Thymus (tissue), 11 donors: ENCODE data around the gene EDN2. TPM values are rescaled to one million over a fixed set of nuclear protein-coding genes. Genes with fewer than 3 reads are reported as not detected.

Experiments
- DNase-seq, 9 donors: peaks; one replicate each; pipeline ENCODE4 v3.0.0-alpha.2; 2013; ENCODE audit warnings: low spot score in 9 of 9, low read depth in 6 of 9, missing footprints in 1 of 9
- H3K27ac ChIP-seq, 2 donors: one replicate each; pipeline ENCODE4 v1.5.1; 2013; ENCODE audit warnings: control low read depth in 1 of 2, low read depth in 1 of 2, low read length in 1 of 2, mild to moderate bottlenecking in 1 of 2, moderate library complexity in 1 of 2
- H3K27me3 ChIP-seq, 2 donors: one replicate each; pipeline ENCODE4 v1.5.1; 2013; ENCODE audit warnings: low read length in 1 of 2; ENCODE audit not compliant: control insufficient read depth in 2 of 2, insufficient read depth in 1 of 2
- H3K36me3 ChIP-seq, 2 donors: one replicate each; pipeline ENCODE4 v1.5.1; 2013; ENCODE audit warnings: low read length in 1 of 2, mild to moderate bottlenecking in 1 of 2, moderate library complexity in 1 of 2; ENCODE audit not compliant: control insufficient read depth in 2 of 2, insufficient read depth in 2 of 2
- H3K4me1 ChIP-seq, 2 donors: one replicate each; pipeline ENCODE4 v1.5.1; 2013; ENCODE audit warnings: low read length in 2 of 2; ENCODE audit not compliant: control insufficient read depth in 2 of 2, insufficient read depth in 2 of 2
- H3K4me3 ChIP-seq, 2 donors: one replicate each; pipeline ENCODE4 v1.5.1; 2013; ENCODE audit warnings: low read length in 2 of 2, control low read depth in 1 of 2, mild to moderate bottlenecking in 1 of 2
- H3K9me3 ChIP-seq, 2 donors: one replicate each; pipeline ENCODE4 v1.5.1; 2013; ENCODE audit warnings: low read length in 1 of 2, mild to moderate bottlenecking in 1 of 2; ENCODE audit not compliant: control insufficient read depth in 2 of 2, insufficient read depth in 1 of 2
- WGBS: extraction: QIAGEN DNeasy Blood & Tissue Kit; methylation state at CpG from one replicate; pipeline ENCODE4 v1.1.7; 2013; 5-methylcytosine and 5-hydroxymethylcytosine counted together
- polyA plus RNA-seq: library from polyadenylated mRNA; stranded (reverse); fragments of 200-250 nt; gene quantifications from one replicate; pipeline ENCODE4 v1.2.3, GENCODE V29; 2013
- total RNA-seq: library from RNA; stranded (reverse); fragments of 120-200 nt; gene quantifications from one replicate; pipeline ENCODE4 v1.2.4, GENCODE V29; 2013
- donor health status: healthy.

EDN2 gene
- total and polyA plus RNA-seq, 2 donors, result 0.14 to 1.0 TPM

DNA sequence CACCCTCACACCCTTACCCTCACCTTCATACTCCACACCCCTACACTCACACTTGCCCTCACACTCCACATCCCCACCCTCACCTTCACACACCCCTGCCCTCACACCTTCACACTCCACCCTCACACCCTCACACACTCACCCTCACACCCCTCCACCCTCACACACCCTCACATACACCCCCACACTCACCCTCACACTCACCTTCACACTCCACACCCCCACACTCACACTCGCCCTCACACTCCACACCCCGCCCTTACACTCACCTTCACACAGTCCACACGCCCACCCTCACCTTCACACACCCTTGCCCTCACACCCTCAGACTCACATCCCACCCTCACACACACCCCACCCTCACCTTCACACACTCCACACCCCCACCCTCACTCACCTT, 43.6 kb upstream of the EDN2 start:
- Histone ChIP-seq H3K9me3 (peaks cover 0 to 12% of the 10 kb centered on the region in 2 donors), H3K4me3 (no peak overlapping the region), H3K27me3 (no peaks in the 10 kb centered on the region), H3K4me1 (no peaks in the 10 kb centered on the region), H3K36me3 (peaks cover 19 to 24% of the 10 kb centered on the region in 2 donors), H3K27ac (no peak overlapping the region)
- 97% methylated on average over 3 of the region's 3 CpGs for WGBS
- no peak for DNase-seq

DNA sequence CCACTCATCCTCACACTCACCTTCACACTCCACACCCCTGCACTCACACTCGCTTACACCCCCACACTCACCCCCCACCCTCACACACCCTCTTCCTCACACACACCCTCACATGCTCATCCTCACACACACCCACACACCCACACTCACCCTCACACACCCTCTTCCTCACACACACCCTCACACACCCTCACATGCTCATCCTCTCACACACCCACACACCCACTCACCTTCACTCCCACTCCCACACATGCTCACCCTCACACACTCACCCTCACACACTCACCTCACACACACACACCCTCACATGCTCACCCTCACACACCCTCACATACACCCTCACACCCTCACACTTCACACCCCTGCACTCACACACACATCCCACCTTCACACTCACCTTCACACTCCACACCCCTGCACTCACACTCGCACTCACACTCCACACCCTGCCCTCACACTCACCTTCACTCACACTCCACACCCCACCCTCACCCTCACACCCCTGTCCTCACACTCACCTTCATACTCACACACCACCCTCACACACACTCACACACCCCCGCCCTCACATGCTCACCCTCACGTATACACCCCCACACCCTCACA, 42.6 kb upstream of the EDN2 start:
- 97% methylated on average over 4 of the region's 4 CpGs for WGBS
- H3K9me3 ChIP-seq, result peaks cover 0 to 12% of the 10 kb centered on the region in 2 donors
- H3K27me3 ChIP-seq, result no peaks in the 10 kb centered on the region
- no peaks in the 10 kb centered on the region for H3K4me1 ChIP-seq
- no peak for DNase-seq
- H3K36me3 ChIP-seq, result peaks cover 27 to 30% of the 10 kb centered on the region in 2 donors
- H3K27ac ChIP-seq, result peak overlapping the region in 1 of 2 donors; percentile 8
- no peak overlapping the region for H3K4me3 ChIP-seq

DNA sequence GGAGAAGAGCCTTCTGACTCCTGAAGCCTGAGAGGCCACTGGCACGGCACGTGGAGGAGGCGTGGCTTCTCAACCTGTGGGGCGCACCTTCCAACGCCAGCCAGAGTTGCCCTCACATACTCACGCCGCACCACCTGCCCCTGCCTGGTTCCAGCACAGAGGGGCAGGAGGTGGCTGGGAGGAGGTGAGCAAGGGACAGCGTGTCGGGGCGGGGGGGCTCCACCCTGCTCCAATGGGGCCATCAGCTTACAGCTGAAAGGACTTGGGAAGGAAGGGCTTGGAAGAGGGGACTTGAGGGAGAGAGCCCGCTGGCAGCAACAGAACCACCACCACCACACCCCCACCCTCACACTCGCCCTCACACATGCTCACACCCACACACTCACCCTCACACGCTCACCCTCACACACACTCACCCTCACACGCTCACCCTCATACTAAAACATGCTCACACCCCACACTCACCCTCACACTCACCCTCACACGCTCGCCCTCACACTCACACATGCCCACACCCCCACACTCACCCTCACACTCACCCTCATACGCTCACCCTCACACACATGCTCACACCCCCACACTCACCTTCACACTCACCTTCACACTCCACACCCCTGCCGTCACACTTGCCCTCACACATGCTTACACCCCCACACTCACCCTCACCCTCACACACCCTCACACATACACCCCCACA, 41.6 kb upstream of the EDN2 start:
- WGBS, result 93% methylated on average over 18 of the region's 18 CpGs
- no peak overlapping the region for H3K27ac ChIP-seq
- no peak for DNase-seq
- H3K4me1 ChIP-seq, result no peaks in the 10 kb centered on the region
- H3K4me3 ChIP-seq, result no peak overlapping the region
- no peaks in the 10 kb centered on the region for H3K27me3 ChIP-seq
- H3K9me3 ChIP-seq, result peaks cover 0 to 12% of the 10 kb centered on the region in 2 donors
- peaks cover 36 to 40% of the 10 kb centered on the region in 2 donors for H3K36me3 ChIP-seq

DNA sequence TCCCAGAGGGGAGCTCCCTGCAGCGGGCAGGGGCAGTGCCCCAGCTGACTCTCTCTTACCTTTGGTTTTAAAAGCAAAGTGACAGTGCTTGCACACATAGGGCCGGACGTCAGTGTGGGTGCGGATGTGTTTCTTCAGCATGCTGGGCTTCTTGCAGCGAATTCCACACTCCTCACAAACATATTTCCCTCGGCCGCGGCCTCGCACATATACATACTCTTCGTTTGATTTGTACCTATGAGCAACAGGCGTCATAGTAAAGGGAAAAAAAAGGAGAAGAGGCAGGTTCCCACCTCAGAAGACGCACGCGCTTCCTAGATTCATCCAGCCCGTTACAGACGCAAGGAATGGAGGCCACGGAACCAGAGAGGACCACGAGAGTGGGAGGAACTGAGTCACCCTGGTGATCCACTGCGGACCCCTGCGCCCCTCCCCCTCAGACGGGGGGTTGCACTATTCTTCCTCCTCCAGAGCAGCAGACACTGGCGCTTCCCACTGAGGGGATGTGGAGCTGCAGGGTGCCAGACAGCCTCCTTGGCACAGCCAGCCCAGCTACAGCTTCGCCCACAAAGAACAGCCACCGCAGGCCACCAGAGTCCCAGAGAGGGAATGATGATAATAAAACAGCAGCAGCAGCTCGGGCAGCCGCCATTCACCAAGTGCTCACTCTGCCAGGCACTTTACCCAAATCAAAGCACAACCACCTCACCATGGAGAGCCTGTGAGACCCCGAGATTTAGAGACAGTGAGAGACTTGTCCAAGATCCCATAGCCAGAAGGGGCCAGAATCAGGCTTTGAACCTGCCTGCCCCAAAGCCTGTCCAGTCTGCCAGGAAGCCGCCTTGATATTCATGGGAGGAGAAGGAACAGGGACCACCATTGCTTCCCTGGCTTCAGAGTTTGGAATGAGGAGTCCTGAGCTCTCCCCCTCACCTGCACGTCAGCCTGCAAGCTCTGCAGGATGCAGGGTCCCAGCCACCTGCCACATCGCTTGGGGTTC, 40.5 kb upstream of the EDN2 start:
- WGBS, result 98% methylated on average over 30 of the region's 30 CpGs
- no peak for DNase-seq
- peaks cover 0 to 4% of the 10 kb centered on the region in 2 donors for H3K9me3 ChIP-seq
- no peaks in the 10 kb centered on the region for H3K27me3 ChIP-seq
- peaks cover 44 to 50% of the 10 kb centered on the region in 2 donors for H3K36me3 ChIP-seq
- H3K4me3 ChIP-seq, result no peak overlapping the region
- H3K4me1 ChIP-seq, result no peaks in the 10 kb centered on the region
- no peak overlapping the region for H3K27ac ChIP-seq

DNA sequence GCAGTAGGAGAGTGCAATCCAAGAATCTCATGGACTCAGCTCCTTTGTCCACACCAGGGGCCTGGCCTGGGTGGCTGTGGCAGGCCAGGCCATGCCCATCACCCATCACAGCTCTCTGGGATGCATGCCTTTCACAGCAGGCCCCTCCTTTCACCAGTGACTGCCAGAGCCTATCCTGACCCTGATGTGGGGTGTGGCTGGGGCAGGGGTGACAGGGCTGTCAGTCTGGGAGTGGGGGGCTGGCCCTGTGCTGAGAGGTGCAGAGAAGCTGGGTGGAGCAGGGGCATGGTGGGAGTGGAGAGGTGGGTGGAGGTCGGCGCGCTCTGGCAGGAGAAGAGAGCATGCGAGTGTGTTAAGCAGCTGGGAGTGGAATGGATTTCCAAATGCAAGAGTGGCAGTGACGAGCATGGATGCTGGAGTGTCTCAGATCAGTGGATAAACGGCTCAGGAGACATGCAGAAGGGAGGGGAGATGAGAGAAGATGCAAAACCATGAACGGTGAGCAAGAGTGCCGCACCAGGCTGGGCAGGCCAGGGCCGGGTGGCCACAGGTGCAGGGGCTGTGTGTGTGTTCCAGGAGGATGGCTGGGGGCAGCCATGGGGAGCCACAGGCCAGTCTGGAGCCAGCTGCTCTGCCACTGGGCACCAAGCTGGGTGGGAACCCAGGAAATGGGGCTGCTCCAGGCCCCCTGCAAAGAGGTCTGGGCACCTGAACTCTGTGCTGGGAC, 39.6 kb upstream of the EDN2 start:
- Histone ChIP-seq H3K4me1 (no peaks in the 10 kb centered on the region), H3K27ac (no peak overlapping the region), H3K4me3 (no peak overlapping the region), H3K36me3 (peaks cover 41 to 58% of the 10 kb centered on the region in 2 donors), H3K9me3 (peaks cover 0 to 4% of the 10 kb centered on the region in 2 donors), H3K27me3 (no peaks in the 10 kb centered on the region)
- WGBS, result 93% methylated on average over 9 of the region's 9 CpGs
- DNase-seq, result no peak

DNA sequence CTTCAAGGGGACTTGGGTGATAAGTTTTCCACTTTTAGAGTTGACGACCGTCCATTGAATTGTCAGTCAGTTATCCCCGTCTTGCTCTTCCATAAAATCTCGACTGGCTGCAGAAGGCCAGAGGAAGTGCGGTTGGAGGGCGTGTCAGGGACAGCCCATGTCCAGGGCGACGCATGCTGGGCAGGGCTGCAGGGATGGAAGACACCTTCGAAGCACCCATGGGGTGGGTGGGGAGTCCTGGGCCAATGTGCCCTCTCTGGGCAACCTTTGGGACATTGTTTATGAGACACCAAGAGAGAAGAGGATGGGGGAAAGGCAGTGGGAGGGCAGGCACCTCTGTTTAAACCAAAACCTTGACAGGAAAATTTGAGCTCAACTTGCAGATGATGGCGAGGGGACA, 38.6 kb upstream of the EDN2 start:
- 89% methylated on average over 10 of the region's 10 CpGs for WGBS
- no peaks in the 10 kb centered on the region for H3K27me3 ChIP-seq
- DNase-seq, result no peak
- H3K27ac ChIP-seq, result no peak overlapping the region
- peaks cover 0 to 4% of the 10 kb centered on the region in 2 donors for H3K9me3 ChIP-seq
- H3K4me3 ChIP-seq, result no peak overlapping the region
- H3K36me3 ChIP-seq, result peaks cover 46 to 58% of the 10 kb centered on the region in 2 donors
- H3K4me1 ChIP-seq, result no peaks in the 10 kb centered on the region

DNA sequence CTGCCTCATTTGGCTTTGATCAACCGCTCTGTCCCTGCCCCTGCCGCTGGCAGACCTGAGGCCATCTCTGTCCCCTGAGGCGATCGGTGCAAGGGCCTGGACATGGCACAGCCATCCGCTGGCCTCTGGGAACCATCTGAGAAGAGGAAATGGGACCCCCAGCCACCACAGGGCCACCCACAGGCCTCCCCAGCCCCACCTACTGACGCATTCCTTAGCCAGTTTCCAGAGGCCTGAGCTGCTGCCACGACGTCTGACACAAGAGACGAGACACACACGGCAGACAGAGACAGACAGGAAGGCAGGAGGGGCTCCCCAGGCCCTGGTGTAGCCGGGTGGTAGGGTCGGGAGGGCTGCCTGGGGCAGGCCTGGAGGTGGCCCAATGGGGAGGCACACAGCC, 37.3 kb upstream of the EDN2 start:
- DNase-seq, result no peak
- Histone ChIP-seq H3K36me3 (peaks cover 52 to 66% of the 10 kb centered on the region in 2 donors), H3K4me3 (no peak overlapping the region), H3K27ac (no peak overlapping the region), H3K4me1 (no peaks in the 10 kb centered on the region), H3K9me3 (peaks cover 0 to 4% of the 10 kb centered on the region in 2 donors), H3K27me3 (no peaks in the 10 kb centered on the region)
- 95% methylated on average over 12 of the region's 12 CpGs for WGBS

DNA sequence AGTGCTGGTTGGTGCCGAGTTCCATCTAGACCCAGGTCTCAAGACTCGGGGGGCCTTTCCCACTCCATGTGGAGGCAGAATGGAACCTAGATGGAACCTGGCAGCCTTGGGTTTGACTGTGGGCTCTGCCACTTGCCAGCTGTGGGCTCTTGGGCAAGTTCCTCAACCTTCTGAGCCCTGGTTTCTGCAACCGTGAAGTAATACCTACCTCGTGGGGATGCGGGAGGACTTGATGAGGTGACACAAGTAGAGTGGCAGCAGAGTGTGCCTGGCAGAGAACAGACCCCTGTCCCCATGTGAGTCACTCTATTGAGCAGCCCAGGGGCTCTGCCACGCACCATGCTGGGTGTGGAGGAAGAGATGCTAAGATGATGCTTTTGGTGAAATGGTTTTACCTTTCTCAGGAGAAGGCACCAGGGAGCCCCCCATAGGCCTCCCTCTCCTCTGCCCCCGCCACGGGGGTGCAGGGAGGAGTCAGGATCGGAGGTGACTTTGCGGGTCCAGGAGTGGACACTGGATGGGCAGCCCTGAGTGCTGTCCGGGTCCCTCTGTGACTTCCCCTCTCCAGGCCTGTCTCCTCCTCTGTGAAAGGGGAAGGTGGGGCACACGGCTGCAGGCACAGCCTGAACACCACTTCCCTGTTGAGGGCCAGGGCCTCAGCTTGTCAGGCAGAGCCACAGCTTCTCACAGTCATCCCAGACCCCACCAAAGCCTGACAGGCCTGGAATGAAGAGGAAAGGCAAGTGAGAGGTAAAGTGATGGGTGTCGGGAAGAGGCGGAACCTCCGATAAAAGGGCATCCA, 36.7 kb upstream of the EDN2 start:
- DNase-seq, result no peak
- peaks cover 0 to 4% of the 10 kb centered on the region in 2 donors for H3K9me3 ChIP-seq
- H3K36me3 ChIP-seq, result peaks cover 52 to 67% of the 10 kb centered on the region in 2 donors
- no peak overlapping the region for H3K4me3 ChIP-seq
- no peak overlapping the region for H3K27ac ChIP-seq
- H3K4me1 ChIP-seq, result peaks cover 2 to 5% of the 10 kb centered on the region in 2 donors
- H3K27me3 ChIP-seq, result no peaks in the 10 kb centered on the region
- WGBS, result 88% methylated on average over 15 of the region's 15 CpGs
